GM10266 (cell line): ENCODE data around the gene ALPL.

Source experiments
- DNase-seq: peaks from one replicate; pipeline ENCODE4 v3.0.0; 2012; ENCODE audit errors: extremely low spot score
- CTCF ChIP-seq: IDR thresholded peaks from 2 replicates; pipeline ENCODE4 v1.5.1; 2012; ENCODE audit warnings: mild to moderate bottlenecking, low read depth; ENCODE audit not compliant: control insufficient read depth, insufficient read depth; ENCODE audit errors: missing control alignments

The ALPL gene

GRCh38 chr1:21574466-21575151 lies 65.4 kb downstream of the ALPL start:
- no peak for TF ChIP-seq CTCF
- no peak for DNase-seq

DNA sequence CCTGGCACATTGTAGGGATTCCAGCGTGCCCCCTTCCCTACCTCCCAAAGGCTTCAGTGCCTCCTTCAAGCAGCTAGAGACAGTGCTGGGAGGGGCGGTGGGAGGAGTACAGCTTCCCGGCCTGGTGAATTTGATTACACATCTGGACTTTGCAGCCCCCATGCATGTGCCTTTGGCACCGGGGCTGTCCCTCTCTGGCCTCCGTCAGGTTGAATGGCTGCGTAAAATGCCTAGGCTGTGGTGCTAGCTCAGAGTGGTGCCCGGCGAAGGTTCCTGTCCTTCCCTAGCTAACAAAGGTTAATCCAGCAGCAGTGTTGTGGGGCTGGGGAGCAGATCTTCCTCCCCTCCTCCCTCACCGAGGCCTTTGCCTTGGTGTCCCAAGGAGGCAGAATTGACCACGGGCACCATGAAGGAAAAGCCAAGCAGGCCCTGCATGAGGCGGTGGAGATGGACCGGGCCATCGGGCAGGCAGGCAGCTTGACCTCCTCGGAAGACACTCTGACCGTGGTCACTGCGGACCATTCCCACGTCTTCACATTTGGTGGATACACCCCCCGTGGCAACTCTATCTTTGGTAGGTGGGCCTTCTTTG lies 66.2 kb downstream of the ALPL start:
- no peak for DNase-seq
- TF ChIP-seq CTCF: no peak

DNA sequence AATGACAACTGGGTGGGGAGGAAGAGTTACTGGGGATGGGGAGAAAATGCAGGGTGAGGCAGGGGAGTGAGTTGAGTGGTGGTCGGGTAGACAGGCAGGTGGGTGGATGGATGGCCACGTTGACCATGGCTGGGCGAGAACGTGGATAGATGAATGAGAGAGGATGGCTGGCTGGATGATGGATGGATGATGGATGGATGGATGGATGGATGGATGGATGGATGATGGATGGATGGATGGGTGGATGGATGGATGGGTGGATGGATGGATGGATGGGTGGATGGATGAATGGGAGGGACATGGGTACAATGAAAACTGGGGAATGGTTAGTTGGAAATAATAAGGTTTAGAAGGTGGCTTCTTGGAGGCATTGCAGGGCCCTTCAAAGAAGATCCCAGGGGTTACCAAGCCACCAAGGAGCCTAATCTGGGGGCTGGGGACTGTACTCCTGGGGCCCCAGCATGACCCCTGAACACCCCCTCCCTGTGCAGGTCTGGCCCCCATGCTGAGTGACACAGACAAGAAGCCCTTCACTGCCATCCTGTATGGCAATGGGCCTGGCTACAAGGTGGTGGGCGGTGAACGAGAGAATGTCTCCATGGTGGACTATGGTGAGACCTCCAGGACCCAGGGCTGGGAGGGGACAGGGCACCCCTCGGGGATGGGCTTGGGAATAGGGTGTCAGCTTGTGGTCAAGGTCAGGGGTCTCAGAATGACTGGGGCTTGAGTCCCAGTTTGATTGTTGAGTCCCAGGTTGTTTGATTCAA lies 67.0 kb downstream of the ALPL start:
- DNase-seq: no peak
- TF ChIP-seq CTCF: no peak

DNA sequence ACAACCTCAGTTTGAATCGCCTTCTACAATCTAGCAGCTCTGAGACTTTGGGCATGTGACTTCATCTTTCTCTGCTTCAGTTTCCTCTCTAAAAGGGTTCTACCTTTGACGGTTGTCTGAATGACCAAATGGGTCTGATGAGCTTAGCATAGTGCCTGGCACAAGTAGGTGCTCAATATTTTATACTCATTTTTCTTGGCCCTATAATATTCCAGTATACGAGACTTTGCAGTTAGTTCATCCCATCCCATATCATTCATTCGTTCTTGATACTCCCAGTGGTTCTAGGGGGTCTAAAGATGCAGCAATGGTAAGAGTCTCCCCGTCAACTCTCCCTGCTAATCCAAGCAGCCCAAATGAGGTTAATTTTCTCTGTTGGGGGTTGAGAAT lies 67.6 kb downstream of the ALPL start:
- TF ChIP-seq CTCF: no peak
- DNase-seq: no peak

DNA sequence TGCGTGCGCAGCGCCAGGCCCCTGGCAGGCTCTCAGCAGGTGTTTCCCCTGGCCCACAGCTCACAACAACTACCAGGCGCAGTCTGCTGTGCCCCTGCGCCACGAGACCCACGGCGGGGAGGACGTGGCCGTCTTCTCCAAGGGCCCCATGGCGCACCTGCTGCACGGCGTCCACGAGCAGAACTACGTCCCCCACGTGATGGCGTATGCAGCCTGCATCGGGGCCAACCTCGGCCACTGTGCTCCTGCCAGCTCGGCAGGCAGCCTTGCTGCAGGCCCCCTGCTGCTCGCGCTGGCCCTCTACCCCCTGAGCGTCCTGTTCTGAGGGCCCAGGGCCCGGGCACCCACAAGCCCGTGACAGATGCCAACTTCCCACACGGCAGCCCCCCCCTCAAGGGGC lies 68.1 kb downstream of the ALPL start:
- no peak for TF ChIP-seq CTCF
- no peak for DNase-seq

- TF ChIP-seq CTCF: no peak
These were observed 68.7 kb downstream of the ALPL start for GRCh38 chr1:21577933-21578332.

DNA sequence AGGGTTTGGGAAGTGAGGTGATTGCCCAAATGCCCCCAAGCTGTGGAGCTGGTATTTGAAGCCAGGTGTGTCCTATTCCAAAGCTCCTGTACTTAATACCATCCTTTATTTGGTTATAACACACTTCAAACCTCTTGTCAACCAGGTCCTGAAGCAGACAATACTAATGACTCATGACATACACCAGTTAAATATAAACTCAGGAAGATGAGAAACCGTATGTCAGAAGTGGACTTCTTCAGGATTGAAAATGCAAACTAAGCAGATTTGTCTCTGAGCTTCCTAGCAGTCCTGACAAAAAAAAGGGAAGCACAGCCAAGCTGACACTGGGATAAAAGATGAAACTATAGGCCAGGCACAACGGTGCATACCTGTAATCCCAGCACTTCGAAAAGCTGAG lies 70.6 kb downstream of the ALPL start:
- TF ChIP-seq CTCF: no peak
- no peak for DNase-seq

More at GRCh38 chr1:21577933-21578332, 68.7 kb downstream of the ALPL start:
- DNase-seq: no peak
